NCI-H460 (cell line): ENCODE measurements around the gene PRRG1. TPM values are rescaled to one million over a fixed set of nuclear protein-coding genes. Genes with fewer than 3 reads are reported as not detected.
"Not testable (repeated sequence)": the region's sequence is repeated elsewhere in the genome, so short reads cannot be mapped to it uniquely, and the experiment has no call there.

Source experiments
- DNase-seq: peaks from one replicate; pipeline ENCODE4 v3.0.0-alpha.2; 2016; ENCODE audit warnings: low read depth; ENCODE audit errors: extremely low read depth
- total RNA-seq: library from RNA; depleted of rRNA; stranded (reverse); fragments of >200 nt; shearing (Covaris generic); gene quantifications from 2 replicates; pipeline ENCODE4 v1.2.3, GENCODE V29; 2014; rRNA removed

Gene PRRG1
- total RNA-seq, 1 experiment from 2014 or later = 23.1 TPM

DNA sequence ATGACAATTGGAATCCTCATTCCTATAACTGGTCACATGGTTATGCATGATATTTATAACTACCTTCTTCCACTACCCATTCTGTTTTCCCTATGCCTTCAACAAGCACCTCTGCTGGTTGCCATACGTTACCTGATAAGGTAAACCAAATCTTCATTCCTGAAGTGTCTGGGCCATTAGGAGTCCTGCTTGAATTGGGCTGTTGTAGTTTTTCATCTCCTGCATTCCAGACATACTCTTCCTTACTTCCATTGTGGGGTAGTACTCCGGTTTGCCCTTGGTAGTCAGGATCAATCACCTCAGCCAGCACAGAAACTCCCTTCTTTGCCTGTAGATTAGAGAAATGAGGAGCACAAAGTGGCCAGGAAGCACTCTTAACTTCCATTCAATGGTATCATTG, 113.2 kb downstream of the PRRG1 start:
- no peak for DNase-seq

DNA sequence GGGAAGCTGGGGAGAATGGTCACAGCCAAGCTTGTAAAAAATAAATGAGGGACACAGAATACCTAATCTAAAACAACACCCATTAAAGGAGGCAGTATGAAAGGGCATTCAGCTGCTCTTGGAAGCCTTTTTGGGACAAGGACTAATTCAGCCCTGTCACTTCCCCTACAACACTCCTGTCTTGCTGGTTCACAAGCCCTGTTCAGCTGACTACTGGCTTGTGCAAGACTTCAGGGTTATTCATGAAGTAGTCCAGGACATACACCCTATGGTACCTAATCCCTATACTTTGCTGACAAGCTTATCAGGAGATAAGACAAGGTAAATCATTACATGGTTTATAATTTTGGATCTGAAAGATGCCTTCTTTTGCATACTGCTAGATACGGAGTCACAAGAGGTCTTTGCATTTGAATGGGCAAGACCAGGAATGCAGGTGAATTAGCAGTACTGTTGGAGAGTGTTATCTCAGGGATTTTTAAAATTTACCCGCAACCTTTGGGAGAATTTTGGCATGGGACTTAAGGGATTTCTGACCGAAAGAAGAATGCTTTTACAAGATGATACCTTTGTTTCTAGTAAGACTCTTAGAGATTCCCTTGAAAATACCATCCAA, 119.1 kb downstream of the PRRG1 start:
- DNase-seq = no peak

DNA sequence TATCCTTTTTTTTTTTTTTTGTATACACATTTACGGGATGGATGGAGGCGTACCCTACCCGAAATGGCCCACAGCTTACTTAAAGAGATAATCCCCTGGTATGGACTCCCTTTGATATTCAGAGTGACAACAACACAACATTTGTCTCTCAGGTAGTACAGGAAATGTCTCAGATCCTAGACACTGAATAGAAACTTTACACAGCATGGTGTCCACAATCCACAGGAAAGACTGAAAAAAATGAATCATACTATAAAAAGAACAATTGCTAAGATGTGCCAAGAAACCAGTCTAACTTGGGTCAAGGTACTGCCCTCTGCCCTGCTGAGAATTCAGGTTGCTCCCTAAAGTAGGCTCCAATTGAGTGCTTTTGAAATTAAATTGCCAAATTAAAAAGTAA, 121.5 kb downstream of the PRRG1 start:
- DNase-seq = no peak

DNA sequence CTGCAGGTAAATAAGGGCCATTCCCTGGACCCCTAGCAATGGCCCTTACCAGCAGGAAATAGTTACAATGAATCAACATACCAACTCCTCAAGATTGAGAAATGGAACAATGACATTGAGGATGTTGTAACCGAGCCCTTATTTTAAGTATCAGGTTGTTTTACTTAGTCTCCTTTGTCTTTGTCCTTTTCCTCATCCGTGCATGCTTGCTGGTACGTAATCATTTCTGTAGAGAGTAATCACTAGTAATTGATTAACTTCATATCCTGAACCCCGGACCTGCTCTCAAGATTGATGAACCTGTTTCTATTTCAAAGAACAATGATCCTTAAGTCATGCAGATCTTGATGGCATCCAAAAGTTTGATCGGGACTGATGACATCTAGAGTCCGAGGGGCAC, 123.7 kb downstream of the PRRG1 start:
- DNase-seq = no peak

DNA sequence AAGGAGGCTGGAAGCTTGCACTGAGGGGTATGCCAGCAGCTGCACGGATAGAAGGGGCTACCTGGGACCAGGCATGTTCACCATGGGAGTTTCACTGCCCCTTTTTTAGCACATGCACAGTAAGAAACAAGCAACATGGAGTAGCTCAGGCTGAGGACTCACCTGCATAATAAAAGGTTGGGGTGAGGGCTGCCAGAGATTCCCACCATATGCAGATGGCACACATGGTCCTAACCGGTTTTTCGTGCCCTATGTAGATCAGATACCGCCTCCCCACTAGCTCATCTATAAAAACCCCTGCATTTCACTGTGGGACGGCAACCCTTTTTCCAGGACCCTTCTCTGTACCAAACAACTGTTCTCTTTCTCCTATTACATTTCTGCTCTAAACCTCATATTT, 125.3 kb downstream of the PRRG1 start:
- DNase-seq = no peak

DNA sequence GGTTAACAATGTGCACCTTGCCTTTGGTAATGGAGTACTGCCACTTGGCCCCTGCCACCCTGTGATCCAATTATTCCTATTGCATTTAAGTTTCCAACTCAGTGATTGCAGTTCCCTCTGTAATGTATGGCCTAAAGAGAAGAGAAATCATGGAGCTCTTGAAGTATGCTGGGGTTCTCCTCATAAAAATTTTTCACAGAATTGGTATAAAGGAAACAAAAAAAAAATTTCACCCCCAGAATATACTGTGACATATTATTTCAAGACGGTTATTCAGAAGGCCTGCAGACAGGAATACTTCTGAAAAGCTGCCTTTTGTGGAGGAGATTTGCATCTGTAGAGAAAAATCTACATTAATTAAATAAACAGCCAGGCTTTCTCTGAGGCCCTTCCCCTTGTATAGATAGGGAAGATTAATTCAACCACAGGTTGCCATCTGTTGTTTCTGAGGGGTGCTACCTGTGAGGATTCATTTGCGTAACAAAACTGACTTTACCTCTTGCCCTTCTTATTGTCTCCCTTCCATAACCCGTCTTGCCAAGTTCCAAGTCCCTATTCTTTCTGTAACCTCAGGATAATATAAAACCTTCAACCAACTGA, 127.5 kb downstream of the PRRG1 start:
- DNase-seq = no peak

DNA sequence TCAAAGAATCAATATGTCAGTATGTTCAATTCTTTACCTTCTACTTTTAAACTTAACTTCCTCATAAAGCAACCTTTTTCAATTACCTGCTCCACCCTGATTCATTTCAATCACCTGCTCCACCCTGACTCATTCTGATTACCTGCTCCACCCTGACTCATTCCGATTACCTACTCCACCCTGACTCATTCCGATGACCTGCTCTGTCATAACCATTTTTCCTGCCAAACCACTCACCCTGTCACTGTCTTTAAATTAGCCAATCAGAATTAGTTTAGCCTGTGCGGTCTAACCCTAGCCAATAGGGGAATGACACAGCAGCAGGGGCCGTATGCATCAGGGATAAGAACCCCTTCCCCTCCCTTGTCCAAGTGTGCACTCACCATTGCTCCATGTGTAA, 135.2 kb downstream of the PRRG1 start:
- not testable (repeated sequence) for DNase-seq

DNA sequence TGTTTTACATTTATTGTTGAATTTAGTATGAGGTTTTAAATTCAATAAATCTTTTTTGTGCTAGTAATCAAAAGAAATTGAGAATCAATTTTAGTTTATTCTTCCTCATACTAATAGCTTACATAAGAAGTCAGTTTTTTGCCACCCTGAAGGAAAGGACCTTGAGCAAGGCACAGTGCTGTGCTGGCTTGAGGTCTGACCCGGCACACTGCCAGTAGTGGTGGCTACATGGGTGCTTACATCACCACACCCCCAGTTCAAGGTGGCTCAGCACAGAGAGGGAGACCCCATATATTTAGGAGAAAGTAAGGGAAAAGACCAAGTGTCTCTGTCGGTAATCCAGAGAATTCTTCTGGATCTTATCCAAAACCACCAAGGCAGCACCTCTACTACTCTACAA, 136.3 kb downstream of the PRRG1 start:
- no peak for DNase-seq

DNA sequence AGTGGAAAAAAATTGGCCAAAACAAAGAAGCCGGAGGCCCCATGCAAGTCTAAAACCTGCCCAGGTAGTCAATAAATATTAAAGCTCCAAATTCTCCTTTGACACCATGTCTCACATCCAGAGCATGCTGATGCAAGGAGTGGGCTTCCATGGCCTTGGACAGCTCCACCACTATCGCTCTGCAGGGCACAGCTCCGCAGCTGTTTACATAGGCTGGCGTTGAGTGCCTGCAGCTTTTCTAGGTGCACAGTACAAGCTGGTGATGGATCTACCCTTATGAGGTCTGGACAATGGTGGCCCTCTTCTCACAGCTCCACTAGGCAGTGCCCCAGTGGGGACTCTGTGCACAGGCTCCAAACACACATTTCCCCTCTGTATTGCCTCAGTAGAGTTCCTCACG, 138.1 kb downstream of the PRRG1 start:
- DNase-seq = no peak

DNA sequence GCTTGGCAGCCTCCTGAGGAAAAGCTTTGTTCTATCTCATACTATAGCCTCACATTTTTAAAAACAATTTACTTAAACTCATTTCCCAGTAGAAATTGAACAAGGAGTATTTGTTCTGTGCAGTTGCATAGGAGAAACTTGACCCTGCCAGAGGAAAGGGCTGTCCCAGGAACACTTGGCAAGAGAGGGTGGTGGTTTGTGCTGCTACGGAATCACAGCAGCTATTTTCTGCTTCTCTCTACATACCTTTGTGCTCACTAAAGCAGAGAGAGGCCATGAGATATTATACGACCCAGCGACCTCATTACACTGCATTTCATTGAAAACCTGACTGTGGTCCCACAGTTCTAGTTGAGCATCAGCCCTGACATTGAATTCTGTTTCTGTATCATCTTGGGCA, 139.2 kb downstream of the PRRG1 start:
- no peak for DNase-seq

DNA sequence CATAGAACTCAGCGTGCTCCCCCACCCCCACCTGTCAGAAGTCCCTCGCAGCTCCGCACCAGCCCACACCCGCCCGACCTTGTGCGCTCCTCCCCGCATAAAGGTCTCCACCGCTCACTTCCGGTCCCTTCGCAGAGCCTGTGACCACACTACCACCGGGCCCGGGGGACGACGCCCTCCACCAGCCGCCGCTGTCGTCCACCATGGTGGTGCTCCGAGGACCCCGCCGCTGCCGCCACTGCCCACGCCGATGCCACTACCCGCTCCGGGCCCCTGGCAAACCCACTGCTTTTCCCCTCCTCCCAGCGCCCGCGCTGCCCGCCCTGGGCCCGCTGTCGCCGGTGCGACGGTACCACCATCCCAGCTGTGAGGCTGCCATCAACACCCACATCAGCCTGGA, 142.5 kb downstream of the PRRG1 start:
- DNase-seq = no peak

DNA sequence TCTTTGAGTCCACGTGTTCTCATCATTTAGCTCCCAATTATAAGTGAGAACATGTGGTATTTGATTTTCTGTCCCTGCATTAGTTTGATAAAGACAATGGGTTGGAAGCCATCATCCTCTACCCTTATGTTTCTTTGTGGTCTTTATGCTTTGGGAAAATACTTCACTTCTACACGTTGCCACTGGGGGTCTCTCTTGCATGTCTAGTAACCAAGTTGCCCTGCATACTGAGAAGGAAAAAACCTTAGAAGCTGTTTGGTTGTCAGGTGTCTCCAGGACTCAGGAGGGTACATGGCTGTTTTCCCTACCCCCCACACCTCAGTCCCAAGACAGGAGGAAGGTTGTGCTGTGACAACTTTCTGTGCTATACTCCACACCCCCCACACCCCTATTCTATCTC, 146.6 kb downstream of the PRRG1 start:
- DNase-seq = not testable (repeated sequence)

DNA sequence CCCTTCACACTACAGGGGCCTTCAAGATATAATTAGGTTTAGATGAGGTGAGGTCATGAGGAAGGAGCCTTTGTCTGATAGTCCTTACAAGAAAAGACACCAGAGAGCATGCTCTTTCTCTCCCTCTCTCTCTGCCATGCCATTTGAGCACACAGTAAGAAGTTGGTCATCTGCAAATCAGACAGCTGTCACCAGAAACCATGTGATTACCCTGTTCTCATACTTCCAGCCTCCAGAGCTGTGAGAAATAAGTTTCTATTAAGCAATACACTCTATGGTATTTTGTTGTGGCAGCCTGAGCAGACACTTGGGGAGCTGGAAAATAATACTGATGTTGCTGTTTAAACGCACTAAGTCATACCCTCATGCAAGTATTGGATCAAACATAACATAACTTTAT, 148.0 kb downstream of the PRRG1 start:
- not testable (repeated sequence) for DNase-seq

DNA sequence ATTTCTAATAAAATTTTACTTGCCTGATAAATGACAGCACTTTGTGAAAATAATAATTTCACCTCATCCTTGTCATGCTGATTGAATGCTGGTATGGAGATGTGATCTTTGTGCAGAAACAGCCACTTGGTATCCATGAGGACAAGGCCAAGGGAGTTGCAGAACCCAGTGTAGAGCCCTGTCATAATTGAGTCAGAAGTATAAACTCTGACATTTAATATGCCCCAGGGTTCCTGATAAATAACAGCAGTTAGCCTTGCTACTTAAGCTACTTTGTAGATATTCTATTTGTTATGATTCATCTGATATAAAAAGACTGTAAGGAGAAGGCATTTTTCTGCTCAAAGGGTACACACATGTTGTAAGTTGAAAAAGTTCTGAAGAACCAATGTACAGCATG, 149.2 kb downstream of the PRRG1 start:
- DNase-seq = not testable (repeated sequence)

DNA sequence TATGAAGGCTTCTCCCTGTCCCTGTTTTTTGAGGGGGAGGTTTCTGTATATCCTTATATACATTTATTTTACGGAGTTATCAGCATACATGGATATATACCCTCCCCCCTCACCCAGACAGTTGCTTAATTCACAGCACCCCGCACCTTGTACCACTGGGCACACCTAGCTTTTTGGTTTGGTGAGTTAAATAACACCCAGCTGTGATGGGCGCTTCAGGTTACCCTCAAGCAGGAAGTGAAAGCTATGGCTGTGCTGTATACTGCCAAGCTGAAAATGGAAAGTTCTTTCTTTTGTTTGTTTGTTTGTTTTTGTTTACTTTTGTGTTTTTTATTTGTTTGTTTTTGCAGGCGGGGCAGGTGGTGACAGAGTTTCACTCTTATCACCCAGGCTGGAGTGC, 150.5 kb downstream of the PRRG1 start:
- not testable (repeated sequence) for DNase-seq

DNA sequence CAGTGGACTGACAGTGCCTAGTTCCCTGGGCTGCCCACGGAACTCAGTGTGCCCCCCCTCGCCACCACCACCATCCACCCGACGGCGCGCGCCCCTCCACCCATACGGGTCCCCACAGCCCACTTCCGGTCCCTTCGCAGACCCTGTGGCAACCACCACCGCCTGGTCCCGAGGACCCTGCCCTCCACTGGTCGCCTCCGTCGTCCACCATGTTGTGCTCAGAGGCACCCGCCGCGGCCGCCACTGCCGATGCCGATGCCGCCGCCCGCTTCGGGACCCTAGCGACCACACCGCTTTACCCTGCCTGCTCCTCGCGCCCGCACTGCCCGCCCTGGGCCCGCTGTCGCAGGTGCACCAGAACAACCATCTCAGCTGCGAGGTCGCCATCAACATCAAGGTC, 155.8 kb downstream of the PRRG1 start:
- no peak for DNase-seq

Other genes with a start within 250 kb of the PRRG1 start
- gene LANCL3, start 222.3 kb downstream of the PRRG1 start, total RNA-seq = 0.02 TPM in 1 of 2 replicates, not detected in the other